ENCODE measurements around the gene CUL2.

- TF ChIP-seq POLR2AphosphoS5 (IDR thresholded peaks at IDR 0.05) (no peak), CTCF (IDR thresholded peaks at IDR 0.05) (no peak), POLR2A (IDR thresholded peaks at IDR 0.05) (no peak), EP300 (IDR thresholded peaks at IDR 0.05) (no peak)
These were observed 53.0 kb downstream of the CUL2 start for GRCh38 chr10:35037104-35037503.
